Measurements from ENCODE around the gene ABI3BP. TPM values are rescaled to one million over a fixed set of nuclear protein-coding genes. Genes with fewer than 3 reads are reported as not detected.
"Not testable (repeated sequence)": the region's sequence is repeated elsewhere in the genome, so short reads cannot be mapped to it uniquely, and the experiment has no call there.

Gene ABI3BP
- total and polyA plus RNA-seq, 2 donors = 103 to 126 TPM

GRCh38 chr3:100953103-100953502 lies 40.1 kb downstream of the ABI3BP start:
- Histone ChIP-seq H3K36me3 (ENCODE audit: insufficient read depth) (no peaks in the 10 kb centered on the region), H3K27ac (ENCODE audit: low read depth) (no peak overlapping the region), H3K4me3 (ENCODE audit: low read depth, low read length) (no peak overlapping the region), H3K4me1 (ENCODE audit: insufficient read depth) (no peaks in the 10 kb centered on the region)
- WGBS = 79% methylated on average over 4 of the region's 4 CpGs
- no peak for DNase-seq (ENCODE audit: extremely low spot score)

- Histone ChIP-seq H3K4me3 (ENCODE audit: low read depth, low read length) (no peak overlapping the region), H3K27ac (ENCODE audit: low read depth) (no peak overlapping the region), H3K36me3 (ENCODE audit: insufficient read depth) (no peaks in the 10 kb centered on the region), H3K4me1 (ENCODE audit: insufficient read depth) (no peaks in the 10 kb centered on the region)
- DNase-seq (ENCODE audit: extremely low spot score) = no peak
- 61% methylated on average over 3 of the region's 3 CpGs for WGBS
Observed at GRCh38 chr3:100947119-100947518, 46.1 kb downstream of the ABI3BP start.

GRCh38 chr3:100946096-100946495 lies 47.1 kb downstream of the ABI3BP start:
- DNase-seq (ENCODE audit: extremely low spot score); H3K4me3 ChIP-seq (ENCODE audit: low read depth, low read length); H3K27ac ChIP-seq (ENCODE audit: low read depth); H3K4me1 ChIP-seq (ENCODE audit: insufficient read depth); H3K36me3 ChIP-seq (ENCODE audit: insufficient read depth): not testable (repeated sequence)
- WGBS = 96% methylated on average over 2 of the region's 2 CpGs

GRCh38 chr3:100941451-100941850 lies 51.8 kb downstream of the ABI3BP start:
- Histone ChIP-seq H3K36me3 (ENCODE audit: insufficient read depth) (no peaks in the 10 kb centered on the region), H3K27ac (ENCODE audit: low read depth) (no peak overlapping the region), H3K4me1 (ENCODE audit: insufficient read depth) (no peaks in the 10 kb centered on the region), H3K4me3 (ENCODE audit: low read depth, low read length) (no peak overlapping the region)
- DNase-seq (ENCODE audit: extremely low spot score) = no peak
- WGBS = 92% methylated on average over 2 of the region's 2 CpGs

- H3K4me3 ChIP-seq (ENCODE audit: low read depth, low read length) = no peak overlapping the region
- no peak overlapping the region for H3K27ac ChIP-seq (ENCODE audit: low read depth)
- no peaks in the 10 kb centered on the region for H3K4me1 ChIP-seq (ENCODE audit: insufficient read depth)
- WGBS = 75% methylated on average over 2 of the region's 2 CpGs
- DNase-seq (ENCODE audit: extremely low spot score) = no peak
- no peaks in the 10 kb centered on the region for H3K36me3 ChIP-seq (ENCODE audit: insufficient read depth)
Observed at GRCh38 chr3:100941041-100941440, 52.2 kb downstream of the ABI3BP start.

GRCh38 chr3:100936931-100937330 lies 56.3 kb downstream of the ABI3BP start:
- Histone ChIP-seq H3K4me1 (ENCODE audit: insufficient read depth) (no peaks in the 10 kb centered on the region), H3K36me3 (ENCODE audit: insufficient read depth) (no peaks in the 10 kb centered on the region), H3K27ac (ENCODE audit: low read depth) (no peak overlapping the region), H3K4me3 (ENCODE audit: low read depth, low read length) (no peak overlapping the region)
- WGBS = 53% methylated on average over 1 of the region's 1 CpG
- no peak for DNase-seq (ENCODE audit: extremely low spot score)

GRCh38 chr3:100932491-100932890 lies 60.7 kb downstream of the ABI3BP start:
- no peak overlapping the region for H3K27ac ChIP-seq (ENCODE audit: low read depth)
- DNase-seq (ENCODE audit: extremely low spot score) = no peak
- H3K4me3 ChIP-seq (ENCODE audit: low read depth, low read length) = no peak overlapping the region
- no peaks in the 10 kb centered on the region for H3K4me1 ChIP-seq (ENCODE audit: insufficient read depth)
- 71% methylated on average over 4 of the region's 4 CpGs for WGBS
- H3K36me3 ChIP-seq (ENCODE audit: insufficient read depth) = no peaks in the 10 kb centered on the region

- no peaks in the 10 kb centered on the region for H3K36me3 ChIP-seq (ENCODE audit: insufficient read depth)
- 61% methylated on average over 6 of the region's 6 CpGs for WGBS
- no peaks in the 10 kb centered on the region for H3K4me1 ChIP-seq (ENCODE audit: insufficient read depth)
- H3K4me3 ChIP-seq (ENCODE audit: low read depth, low read length) = no peak overlapping the region
- H3K27ac ChIP-seq (ENCODE audit: low read depth) = no peak overlapping the region
- DNase-seq (ENCODE audit: extremely low spot score) = no peak
Observed at GRCh38 chr3:100928638-100929428, 64.4 kb downstream of the ABI3BP start.

- Histone ChIP-seq H3K4me3 (ENCODE audit: low read depth, low read length) (no peak overlapping the region), H3K27ac (ENCODE audit: low read depth) (no peak overlapping the region), H3K36me3 (ENCODE audit: insufficient read depth) (no peaks in the 10 kb centered on the region), H3K4me1 (ENCODE audit: insufficient read depth) (no peaks in the 10 kb centered on the region)
- DNase-seq (ENCODE audit: extremely low spot score) = no peak
Observed at GRCh38 chr3:100927775-100928174, 65.4 kb downstream of the ABI3BP start.

GRCh38 chr3:100915706-100916495 lies 77.3 kb downstream of the ABI3BP start:
- no peak for DNase-seq (ENCODE audit: extremely low spot score)
- H3K4me1 ChIP-seq (ENCODE audit: insufficient read depth) = no peaks in the 10 kb centered on the region
- 48% methylated on average over 10 of the region's 10 CpGs for WGBS
- no peak overlapping the region for H3K27ac ChIP-seq (ENCODE audit: low read depth)
- no peak overlapping the region for H3K4me3 ChIP-seq (ENCODE audit: low read depth, low read length)
- no peaks in the 10 kb centered on the region for H3K36me3 ChIP-seq (ENCODE audit: insufficient read depth)

GRCh38 chr3:100913870-100914648 lies 79.2 kb downstream of the ABI3BP start:
- DNase-seq (ENCODE audit: extremely low spot score) = no peak
- 78% methylated on average over 5 of the region's 5 CpGs for WGBS
- Histone ChIP-seq H3K36me3 (ENCODE audit: insufficient read depth) (no peaks in the 10 kb centered on the region), H3K4me3 (ENCODE audit: low read depth, low read length) (no peak overlapping the region), H3K27ac (ENCODE audit: low read depth) (no peak overlapping the region), H3K4me1 (ENCODE audit: insufficient read depth) (no peaks in the 10 kb centered on the region)

GRCh38 chr3:100912976-100913545 lies 80.2 kb downstream of the ABI3BP start:
- 94% methylated on average over 4 of the region's 4 CpGs for WGBS
- H3K27ac ChIP-seq (ENCODE audit: low read depth) = no peak overlapping the region
- H3K36me3 ChIP-seq (ENCODE audit: insufficient read depth) = no peaks in the 10 kb centered on the region
- no peaks in the 10 kb centered on the region for H3K4me1 ChIP-seq (ENCODE audit: insufficient read depth)
- no peak overlapping the region for H3K4me3 ChIP-seq (ENCODE audit: low read depth, low read length)
- DNase-seq (ENCODE audit: extremely low spot score) = no peak

- DNase-seq (ENCODE audit: extremely low spot score) = no peak
- Histone ChIP-seq H3K27ac (ENCODE audit: low read depth) (no peak overlapping the region), H3K4me3 (ENCODE audit: low read depth, low read length) (no peak overlapping the region), H3K4me1 (ENCODE audit: insufficient read depth) (no peaks in the 10 kb centered on the region), H3K36me3 (ENCODE audit: insufficient read depth) (no peaks in the 10 kb centered on the region)
- WGBS = 96% methylated on average over 6 of the region's 6 CpGs
Observed at GRCh38 chr3:100912571-100912970, 80.7 kb downstream of the ABI3BP start.
